Mesenchymal stem cell (in vitro differentiated cells and primary cell): ENCODE data around the gene MRPL30.

Source experiments
- DNase-seq: peaks from one replicate; pipeline ENCODE4 v3.0.0-alpha.2; 2013
- H2AFZ ChIP-seq: one replicate; pipeline ENCODE4 v1.6.1; 2013; ENCODE audit warnings: low read depth, mild to moderate bottlenecking, control low read depth, inconsistent platforms, low read length, moderate library complexity
- H2AK5ac ChIP-seq: 2 replicates; pipeline ENCODE4 v1.6.1; 2013; ENCODE audit warnings: low read length, moderate library complexity, mild to moderate bottlenecking, inconsistent platforms; ENCODE audit not compliant: severe bottlenecking
- H2BK120ac ChIP-seq: one replicate; pipeline ENCODE4 v1.6.1; 2013; ENCODE audit warnings: low read depth, mild to moderate bottlenecking, inconsistent platforms, low read length, moderate library complexity
- H2BK12ac ChIP-seq, 2 experiments: one replicate each; pipeline ENCODE4 v1.6.1; 2013; ENCODE audit warnings: inconsistent platforms in 2 of 2, low read length in 2 of 2, mild to moderate bottlenecking in 2 of 2, moderate library complexity in 2 of 2, control low read depth in 1 of 2
- H2BK15ac ChIP-seq: one replicate; pipeline ENCODE4 v1.6.1; 2013; ENCODE audit warnings: mild to moderate bottlenecking, low read depth, inconsistent platforms; ENCODE audit not compliant: poor library complexity, severe bottlenecking
- H2BK5ac ChIP-seq: 2 replicates; pipeline ENCODE4 v1.6.1; 2013; ENCODE audit warnings: low read depth, mild to moderate bottlenecking, low read length, control low read depth, inconsistent platforms; ENCODE audit not compliant: poor library complexity, severe bottlenecking
- H3K14ac ChIP-seq, 2 experiments: one replicate each; pipeline ENCODE4 v1.6.1; 2013; ENCODE audit warnings: inconsistent platforms in 2 of 2, low read length in 2 of 2, control low read depth in 1 of 2, mild to moderate bottlenecking in 1 of 2, moderate library complexity in 1 of 2
- H3K18ac ChIP-seq, 2 experiments: one replicate each; pipeline ENCODE4 v1.6.1; 2013; ENCODE audit warnings: inconsistent platforms in 2 of 2, low read length in 2 of 2, control low read depth in 1 of 2, low read depth in 1 of 2, mild to moderate bottlenecking in 1 of 2
- H3K23ac ChIP-seq, 2 experiments: one replicate each; pipeline ENCODE4 v1.6.1; 2013; ENCODE audit warnings: inconsistent platforms in 2 of 2, low read length in 2 of 2, mild to moderate bottlenecking in 2 of 2, moderate library complexity in 2 of 2, control low read depth in 1 of 2
- H3K27ac ChIP-seq: 2 replicates; pipeline ENCODE4 v1.5.1; 2013; ENCODE audit warnings: mild to moderate bottlenecking, moderate library complexity, low read length, control low read depth, inconsistent platforms; ENCODE audit not compliant: poor library complexity, severe bottlenecking
- H3K27me3 ChIP-seq, 2 experiments: 2 replicates each; pipeline versions ENCODE4 v1.6.1 to v1.7.0; 2013; ENCODE audit warnings: low read length in 2 of 2, mild to moderate bottlenecking in 2 of 2, moderate library complexity in 2 of 2, control low read depth in 1 of 2, inconsistent platforms in 1 of 2; ENCODE audit not compliant: control insufficient read depth in 1 of 2, insufficient read depth in 1 of 2
- H3K36me3 ChIP-seq, 2 experiments: 2 replicates each; pipeline versions ENCODE4 v1.6.1 to v1.7.0; 2013; ENCODE audit warnings: low read length in 2 of 2, control low read depth in 1 of 2, inconsistent platforms in 1 of 2, low read depth in 1 of 2, mild to moderate bottlenecking in 1 of 2; ENCODE audit not compliant: insufficient read depth in 2 of 2, control insufficient read depth in 1 of 2
- H3K4ac ChIP-seq, 2 experiments: one replicate each; pipeline ENCODE4 v1.6.1; 2013; ENCODE audit warnings: inconsistent platforms in 2 of 2, low read length in 2 of 2, mild to moderate bottlenecking in 2 of 2, moderate library complexity in 2 of 2, control low read depth in 1 of 2, low read depth in 1 of 2
- H3K4me1 ChIP-seq: 2 replicates; pipeline ENCODE4 v1.6.1; 2013; ENCODE audit warnings: low read depth, low read length, control low read depth; ENCODE audit not compliant: control insufficient read depth, insufficient read depth
- H3K4me2 ChIP-seq: 2 replicates; pipeline ENCODE4 v1.6.1; 2013; ENCODE audit warnings: low read length, mild to moderate bottlenecking, inconsistent platforms; ENCODE audit not compliant: poor library complexity, severe bottlenecking
- H3K4me3 ChIP-seq, 2 experiments: 2 replicates each; pipeline versions ENCODE4 v1.5.1 to v1.7.0; 2013; ENCODE audit warnings: low read length in 2 of 2, mild to moderate bottlenecking in 2 of 2, control low read depth in 1 of 2, low read depth in 1 of 2; ENCODE audit not compliant: insufficient read depth in 1 of 2
- H3K79me1 ChIP-seq: replicated peaks from 2 replicates; pipeline ENCODE4 v1.6.1; 2013; ENCODE audit warnings: mild to moderate bottlenecking, control low read depth, low read length, inconsistent platforms; ENCODE audit not compliant: poor library complexity, severe bottlenecking
- H3K9ac ChIP-seq: 2 replicates; pipeline ENCODE4 v1.7.0; 2013; ENCODE audit warnings: mild to moderate bottlenecking, low read length, moderate library complexity
- H3K9me3 ChIP-seq: 2 replicates; pipeline ENCODE4 v1.7.0; 2013; ENCODE audit warnings: mild to moderate bottlenecking, low read length; ENCODE audit not compliant: control insufficient read depth
- H4K8ac ChIP-seq: one replicate; pipeline ENCODE4 v1.6.1; 2013; ENCODE audit warnings: inconsistent platforms, mild to moderate bottlenecking, low read length, moderate library complexity
- H4K91ac ChIP-seq: one replicate; pipeline ENCODE4 v1.6.1; 2013; ENCODE audit warnings: mild to moderate bottlenecking, low read length, inconsistent platforms
- WGBS: methylation state at CpG from one replicate; pipeline ENCODE4 v1.1.7; 2013; ENCODE audit warnings: mixed read lengths; 5-methylcytosine and 5-hydroxymethylcytosine counted together

The MRPL30 gene

GRCh38 chr2:99150706-99151105 lies 30.3 kb upstream of the MRPL30 start:
- no peaks in the 10 kb centered on the region for H3K9me3 ChIP-seq
- no peak overlapping the region for H3K27ac ChIP-seq
- H3K79me1 ChIP-seq, result peaks cover 12% of the 10 kb centered on the region
- H3K4me2 ChIP-seq, result no peak overlapping the region
- no peaks in the 10 kb centered on the region for H3K36me3 ChIP-seq
- no peak overlapping the region for H3K14ac ChIP-seq
- no peak overlapping the region for H3K4me3 ChIP-seq
- no peak overlapping the region for H2AK5ac ChIP-seq
- H2AFZ ChIP-seq, result no peak overlapping the region
- H2BK5ac ChIP-seq, result no peak overlapping the region
- H4K91ac ChIP-seq, result no peak overlapping the region
- no peak for DNase-seq
- 100% methylated on average over 1 of the region's 1 CpG for WGBS
- no peak overlapping the region for H4K8ac ChIP-seq
- no peak overlapping the region for H3K4ac ChIP-seq
- H3K27me3 ChIP-seq, result no peaks in the 10 kb centered on the region
- no peak overlapping the region for H3K9ac ChIP-seq
- no peak overlapping the region for H2BK15ac ChIP-seq
- peaks cover 2% of the 10 kb centered on the region for H3K4me1 ChIP-seq
- no peak overlapping the region for H2BK12ac ChIP-seq
- no peak overlapping the region for H2BK120ac ChIP-seq
- H3K23ac ChIP-seq, result no peak overlapping the region
- H3K18ac ChIP-seq, result no peak overlapping the region

GRCh38 chr2:99152199-99152895 lies 28.6 kb upstream of the MRPL30 start:
- Histone ChIP-seq H3K4ac (no peak overlapping the region), H2BK5ac (no peak overlapping the region), H4K8ac (no peak overlapping the region), H2AK5ac (no peak overlapping the region), H3K79me1 (peaks cover 17% of the 10 kb centered on the region), H2BK15ac (no peak overlapping the region), H3K4me2 (no peak overlapping the region), H2AFZ (no peak overlapping the region), H3K9me3 (no peaks in the 10 kb centered on the region), H3K27ac (no peak overlapping the region), H3K14ac (no peak overlapping the region), H3K4me1 (peaks cover 2% of the 10 kb centered on the region), H4K91ac (no peak overlapping the region), H3K18ac (no peak overlapping the region), H3K36me3 (peaks cover 0 to 10% of the 10 kb centered on the region in 2 experiments), H2BK120ac (no peak overlapping the region), H3K4me3 (no peak overlapping the region), H3K27me3 (no peaks in the 10 kb centered on the region), H3K23ac (no peak overlapping the region), H3K9ac (no peak overlapping the region), H2BK12ac (no peak overlapping the region)
- no peak for DNase-seq
- WGBS, result 82% methylated on average over 7 of the region's 7 CpGs

- Histone ChIP-seq H2BK5ac (no peak overlapping the region), H2BK12ac (peak overlapping the region in 1 of 2 experiments; percentile 82), H3K4ac (peak overlapping the region in 1 of 2 experiments; percentile 75), H3K27ac (no peak overlapping the region), H3K9me3 (no peaks in the 10 kb centered on the region), H4K91ac (no peak overlapping the region), H3K27me3 (no peaks in the 10 kb centered on the region), H3K14ac (peak overlapping the region in 1 of 2 experiments; percentile 82), H4K8ac (peak overlapping the region; percentile 8), H2BK15ac (no peak overlapping the region), H3K4me2 (peak overlapping the region; percentile 68), H3K79me1 (peaks cover 19% of the 10 kb centered on the region), H2AFZ (peak overlapping the region; percentile 94), H3K36me3 (peaks cover 0 to 24% of the 10 kb centered on the region in 2 experiments), H3K23ac (no peak overlapping the region), H3K18ac (peak overlapping the region; percentile 80 to 82), H2AK5ac (peak overlapping the region; percentile 9), H2BK120ac (no peak overlapping the region), H3K4me1 (peaks cover 2% of the 10 kb centered on the region), H3K4me3 (peak overlapping the region; percentile 88 to 98), H3K9ac (peak overlapping the region; percentile 98)
- 59% methylated on average over 12 of the region's 12 CpGs for WGBS
- DNase-seq, result no peak
Observed at GRCh38 chr2:99153921-99154604, 26.9 kb upstream of the MRPL30 start.
